Activated CD8-positive, alpha-beta memory T cell treated with anti-CD3 and anti-CD28 coated beads, Interleukin-2, amount 50 U/mL, for 1 hour (primary cell): Measurements from ENCODE around the gene RNF135.
"Not testable (repeated sequence)": the region's sequence is repeated elsewhere in the genome, so short reads cannot be mapped to it uniquely, and the experiment has no call there.

Experiments
- DNase-seq: peaks from one replicate; pipeline ENCODE4 v3.0.0-alpha.2; 2020; ENCODE audit errors: extremely low read depth

Gene RNF135

GRCh38 chr17:30956764-30957374 lies 14.0 kb upstream of the RNF135 start:
- DNase-seq = no peak

GRCh38 chr17:30957741-30958140 lies 13.1 kb upstream of the RNF135 start:
- DNase-seq = no peak

- no peak for DNase-seq
These were observed 12.7 kb upstream of the RNF135 start for GRCh38 chr17:30958187-30958586.

- DNase-seq = no peak
These were observed 9.3 kb upstream of the RNF135 start for GRCh38 chr17:30961209-30962188.

- not testable (repeated sequence) for DNase-seq
These were observed 6.5 kb upstream of the RNF135 start for GRCh38 chr17:30964312-30964711.

- no peak for DNase-seq
These were observed 6.0 kb upstream of the RNF135 start for GRCh38 chr17:30964876-30965275.

GRCh38 chr17:30965686-30966085 lies 5.2 kb upstream of the RNF135 start:
- DNase-seq = no peak

- not testable (repeated sequence) for DNase-seq
These were observed 2.9 kb upstream of the RNF135 start for GRCh38 chr17:30967911-30968310.

GRCh38 chr17:30969989-30970830 lies 629 bp upstream of the RNF135 start:
- DNase-seq = no peak

- no peak for DNase-seq
These were observed 4.4 kb downstream of the RNF135 start for GRCh38 chr17:30975042-30975820.

- DNase-seq = not testable (repeated sequence)
These were observed 9.1 kb downstream of the RNF135 start for GRCh38 chr17:30979919-30980318.

- DNase-seq = no peak
These were observed 11.0 kb downstream of the RNF135 start for GRCh38 chr17:30981531-30982519.

GRCh38 chr17:30982855-30983254 lies 12.0 kb downstream of the RNF135 start:
- DNase-seq = no peak

- no peak for DNase-seq
These were observed 19.6 kb downstream of the RNF135 start for GRCh38 chr17:30990458-30990857.

- DNase-seq = no peak
These were observed 21.7 kb downstream of the RNF135 start for GRCh38 chr17:30992551-30992950.

- no peak for DNase-seq
These were observed 24.5 kb downstream of the RNF135 start for GRCh38 chr17:30995347-30995746.

- no peak for DNase-seq
These were observed 25.6 kb downstream of the RNF135 start for GRCh38 chr17:30996486-30996885.

- no peak for DNase-seq
These were observed 26.4 kb downstream of the RNF135 start for GRCh38 chr17:30997270-30997669.

- no peak for DNase-seq
These were observed 27.0 kb downstream of the RNF135 start for GRCh38 chr17:30997842-30998241.

- no peak for DNase-seq
These were observed 31.2 kb downstream of the RNF135 start for GRCh38 chr17:31002047-31002446.
